GM12878 (cell line): ENCODE results near the gene FAM171A1.

Experiments used
- CTCF ChIP-seq, 3 experiments: IDR thresholded peaks in 2 of 3; conservative IDR thresholded peaks in 1 of 3; 2 replicates each; pipeline ENCODE4 v1.5.1; 2011; ENCODE audit warnings: low read depth in 3 of 3, low read length in 3 of 3, mild to moderate bottlenecking in 3 of 3, control low read depth in 2 of 3, moderate library complexity in 2 of 3, inconsistent platforms in 1 of 3, mixed read lengths in 1 of 3; ENCODE audit not compliant: control insufficient read depth in 2 of 3, insufficient read depth in 1 of 3; ENCODE audit errors: extremely low read depth in 1 of 3
- ELK1 ChIP-seq: IDR thresholded peaks from 2 replicates; pipeline ENCODE4 v1.6.1; 2012; ENCODE audit warnings: low read depth, low read length, improper control_type of control experiment
- KDM1A ChIP-seq: fragments of 200-600 bp; sonication (generic); IDR thresholded peaks from 2 replicates; pipeline ENCODE4 v1.6.1; 2016; ENCODE audit warnings: borderline replicate concordance
- POLR2AphosphoS5 ChIP-seq: IDR thresholded peaks from 2 replicates; pipeline ENCODE4 v1.6.1; 2011; ENCODE audit warnings: mild to moderate bottlenecking, low read length, inconsistent platforms
- RAD21 ChIP-seq: IDR thresholded peaks from 2 replicates; pipeline ENCODE4 v1.6.1; 2011; ENCODE audit warnings: mild to moderate bottlenecking, low read depth, low read length, moderate library complexity; ENCODE audit not compliant: insufficient read depth
- SRF ChIP-seq, 2 experiments: IDR thresholded peaks; 2 replicates each; pipeline ENCODE4 v1.6.1; 2011; ENCODE audit warnings: low read depth in 2 of 2, low read length in 2 of 2, mild to moderate bottlenecking in 1 of 2, moderate library complexity in 1 of 2
- SUZ12 ChIP-seq: fragments of 200-600 bp; sonication (generic); IDR thresholded peaks from one replicate; pipeline ENCODE4 v1.6.1; 2018; ENCODE audit warnings: antibody characterized with exemption, mild to moderate bottlenecking; ENCODE audit not compliant: unreplicated experiment
- TAF1 ChIP-seq: IDR thresholded peaks from 2 replicates; pipeline ENCODE4 v1.6.1; 2011; ENCODE audit warnings: mild to moderate bottlenecking, low read depth, low read length, borderline replicate concordance
- YY1 ChIP-seq: IDR thresholded peaks from 2 replicates; pipeline ENCODE4 v1.6.1; 2011; ENCODE audit warnings: low read depth, mild to moderate bottlenecking, low read length

DNA sequence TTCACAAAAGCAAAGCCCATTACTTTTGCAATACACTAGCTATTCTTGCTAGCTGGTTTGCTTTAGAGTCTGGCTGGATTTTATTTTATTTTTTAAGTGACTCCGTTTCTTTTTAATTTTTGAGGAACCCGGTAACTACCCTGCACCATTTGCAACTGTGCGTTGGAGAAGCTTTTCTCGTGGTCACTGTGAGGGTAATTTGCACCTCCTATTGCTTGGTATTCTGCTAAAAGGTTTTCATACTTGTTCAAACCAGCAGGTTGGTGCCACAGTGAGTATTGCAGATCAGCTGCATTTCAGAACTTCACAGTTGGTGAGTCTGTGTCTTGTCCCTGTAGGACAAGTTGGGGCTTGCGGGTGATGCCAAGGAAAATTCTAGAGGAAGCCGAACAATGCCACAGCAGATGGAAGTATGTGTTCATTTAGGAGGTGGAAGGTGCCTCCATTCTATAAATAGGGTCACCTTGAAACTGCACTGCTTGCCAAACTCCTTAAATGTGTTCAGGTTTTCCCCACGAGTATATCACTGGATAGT lies 198.7 kb downstream of the FAM171A1 start:
- TF ChIP-seq ELK1 (no peak), RAD21 (no peak), KDM1A (no peak), CTCF (IDR thresholded peaks at IDR 0.05 in 2 of 3, conservative IDR thresholded peaks at IDR 0.05 in 1 of 3; ENCODE audit: control insufficient read depth in 2 of 3, extremely low read depth in 1 of 3, insufficient read depth in 1 of 3, low read depth in 3 of 3, low read length in 3 of 3) (no peak), TAF1 (no peak), SUZ12 (no peak), SRF (IDR thresholded peaks at IDR 0.05; ENCODE audit: low read depth in 2 of 2, low read length in 2 of 2) (no peak), POLR2AphosphoS5 (no peak), YY1 (no peak)
